Esophagus muscularis mucosa (tissue), 3 donors: ENCODE results near the gene TNS1.

Source experiments
- POLR2AphosphoS5 ChIP-seq, 2 donors: sonication (generic); formaldehyde crosslinking; IDR thresholded peaks; one replicate each; pipeline ENCODE4 v1.6.1; 2017; ENCODE audit warnings: antibody characterized with exemption in 2 of 2
- TF ChIP-seq, protein P1 (sequence below), 3 experiments: fragments of 200-600 bp in 2 of 3; fragments of 450-650 bp in 1 of 3; sonication (generic) in 2 of 3; IDR thresholded peaks; one replicate each; pipeline ENCODE4 v1.5.1; 2017 to 2019; ENCODE audit warnings: antibody characterized with exemption in 3 of 3, mild to moderate bottlenecking in 2 of 3, moderate library complexity in 1 of 3

DNA sequence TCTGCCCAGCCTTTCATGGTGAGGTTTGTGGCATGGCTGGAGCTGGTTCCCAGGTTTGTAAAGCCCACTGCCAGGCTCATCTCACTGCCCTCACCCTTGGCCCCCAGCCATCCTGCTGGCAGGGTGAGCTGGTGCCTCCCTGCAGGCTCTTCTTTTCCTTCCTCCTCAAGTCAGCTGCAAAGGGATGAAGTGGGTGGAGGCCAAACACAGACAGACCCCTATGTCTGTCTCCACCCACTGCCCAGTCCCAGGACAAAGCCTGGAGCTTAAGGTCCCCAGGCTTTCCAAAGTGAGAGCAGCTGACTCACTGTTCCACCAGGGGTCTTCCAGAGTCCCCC lies 92.0 kb downstream of the TNS1 start:
- TF ChIP-seq, protein P1, sequence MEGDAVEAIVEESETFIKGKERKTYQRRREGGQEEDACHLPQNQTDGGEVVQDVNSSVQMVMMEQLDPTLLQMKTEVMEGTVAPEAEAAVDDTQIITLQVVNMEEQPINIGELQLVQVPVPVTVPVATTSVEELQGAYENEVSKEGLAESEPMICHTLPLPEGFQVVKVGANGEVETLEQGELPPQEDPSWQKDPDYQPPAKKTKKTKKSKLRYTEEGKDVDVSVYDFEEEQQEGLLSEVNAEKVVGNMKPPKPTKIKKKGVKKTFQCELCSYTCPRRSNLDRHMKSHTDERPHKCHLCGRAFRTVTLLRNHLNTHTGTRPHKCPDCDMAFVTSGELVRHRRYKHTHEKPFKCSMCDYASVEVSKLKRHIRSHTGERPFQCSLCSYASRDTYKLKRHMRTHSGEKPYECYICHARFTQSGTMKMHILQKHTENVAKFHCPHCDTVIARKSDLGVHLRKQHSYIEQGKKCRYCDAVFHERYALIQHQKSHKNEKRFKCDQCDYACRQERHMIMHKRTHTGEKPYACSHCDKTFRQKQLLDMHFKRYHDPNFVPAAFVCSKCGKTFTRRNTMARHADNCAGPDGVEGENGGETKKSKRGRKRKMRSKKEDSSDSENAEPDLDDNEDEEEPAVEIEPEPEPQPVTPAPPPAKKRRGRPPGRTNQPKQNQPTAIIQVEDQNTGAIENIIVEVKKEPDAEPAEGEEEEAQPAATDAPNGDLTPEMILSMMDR (IDR thresholded peaks at IDR 0.05), result no peak
- no peak for TF ChIP-seq POLR2AphosphoS5 (IDR thresholded peaks at IDR 0.05)
